Breast epithelium (tissue), 3 donors: ENCODE results near the gene PSMD4.

Experiments used
- CTCF ChIP-seq, 3 donors: fragments of 450-650 bp; IDR thresholded peaks; one replicate each; pipeline ENCODE4 v1.5.1; 2016 to 2017; ENCODE audit warnings: antibody characterized with exemption in 3 of 3, mild to moderate bottlenecking in 3 of 3, moderate library complexity in 3 of 3
- POLR2A ChIP-seq: fragments of 450-650 bp; IDR thresholded peaks from one replicate; pipeline ENCODE4 v1.6.1; 2016; ENCODE audit warnings: antibody characterized with exemption, mild to moderate bottlenecking, moderate library complexity
- POLR2AphosphoS5 ChIP-seq, 3 donors: sonication (generic); formaldehyde crosslinking; IDR thresholded peaks; one replicate each; pipeline ENCODE4 v1.6.1; 2017; ENCODE audit warnings: antibody characterized with exemption in 3 of 3

- TF ChIP-seq POLR2AphosphoS5 (IDR thresholded peaks at IDR 0.05) = no peak
- no peak for TF ChIP-seq CTCF (IDR thresholded peaks at IDR 0.05)
- TF ChIP-seq POLR2A = no peak
These were observed 12.1 kb upstream of the PSMD4 start for GRCh38 chr1:151242442-151242841.
